GM04504 (cell line): ENCODE results near the gene CNOT6L.
"Not testable (repeated sequence)": the region's sequence is repeated elsewhere in the genome, so short reads cannot be mapped to it uniquely, and the experiment has no call there.

ENCODE experiments used
- DNase-seq: peaks from one replicate; pipeline ENCODE4 v3.0.0-alpha.2; 2012; ENCODE audit warnings: low read depth

The CNOT6L gene

DNA sequence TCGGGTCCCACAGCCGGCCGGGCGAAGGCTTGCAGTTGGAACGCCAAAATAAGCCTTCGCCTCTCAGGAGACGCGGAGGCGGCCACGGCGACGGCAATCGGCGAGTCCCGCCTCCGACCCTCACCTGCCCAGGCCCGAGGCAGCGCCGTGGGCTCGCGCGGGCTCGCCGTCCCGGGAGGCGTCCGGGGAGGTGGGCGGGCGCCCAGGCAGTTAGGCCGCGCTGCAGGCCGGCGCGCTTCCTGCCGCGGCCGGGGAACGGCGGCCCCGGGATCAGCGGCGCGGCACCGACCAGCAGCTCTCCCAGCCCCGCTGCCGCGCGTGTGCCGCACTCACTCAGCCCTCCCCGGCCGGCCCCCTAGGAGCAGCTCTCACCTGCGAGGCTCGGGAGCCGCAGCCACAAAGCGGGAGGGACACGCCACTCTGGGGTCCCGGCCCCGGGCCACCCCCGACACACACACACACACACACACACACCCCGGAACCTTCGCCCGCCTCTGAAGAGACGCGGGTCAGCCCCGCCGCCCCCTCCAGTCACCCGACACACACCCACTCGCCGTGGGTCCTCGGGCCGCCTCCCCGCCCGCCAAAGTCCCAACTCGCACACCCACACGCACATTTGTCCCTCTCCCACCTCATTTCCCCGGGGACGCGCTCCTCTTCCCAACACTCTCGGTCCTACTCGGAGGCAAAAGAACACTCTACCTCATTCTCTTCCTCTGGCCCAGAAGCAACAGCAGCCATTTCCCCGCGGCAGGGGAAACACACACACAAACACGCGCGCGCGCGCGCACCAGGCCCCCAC is at the start of gene CNOT6L:
Gene CNOT6L (minus strand): TSS at position 767 of the 802 bp plus-strand sequence. CDS start 60 bp downstream, at position 707.
- peak; percentile 55 for DNase-seq

DNA sequence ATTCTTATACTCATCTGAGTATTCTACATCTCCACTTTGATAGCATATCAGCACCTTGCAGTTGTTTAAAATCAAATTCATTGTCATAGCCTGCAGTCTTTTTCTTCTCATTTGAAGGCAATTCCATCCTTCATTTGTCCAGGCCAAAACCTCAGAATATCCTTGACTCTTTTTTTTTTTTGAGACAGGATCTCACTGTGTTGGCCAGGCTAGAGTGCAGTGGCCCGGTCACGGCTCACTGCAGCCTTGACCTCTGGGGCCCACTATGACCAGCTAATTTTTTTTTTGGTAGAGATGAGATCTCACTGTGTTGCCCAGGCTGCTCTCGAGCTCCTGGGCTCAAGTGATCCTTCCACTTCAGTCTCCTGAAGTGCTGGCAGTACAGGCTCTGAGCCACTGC is 46.1 kb upstream of the CNOT6L start:
- DNase-seq: no peak

DNA sequence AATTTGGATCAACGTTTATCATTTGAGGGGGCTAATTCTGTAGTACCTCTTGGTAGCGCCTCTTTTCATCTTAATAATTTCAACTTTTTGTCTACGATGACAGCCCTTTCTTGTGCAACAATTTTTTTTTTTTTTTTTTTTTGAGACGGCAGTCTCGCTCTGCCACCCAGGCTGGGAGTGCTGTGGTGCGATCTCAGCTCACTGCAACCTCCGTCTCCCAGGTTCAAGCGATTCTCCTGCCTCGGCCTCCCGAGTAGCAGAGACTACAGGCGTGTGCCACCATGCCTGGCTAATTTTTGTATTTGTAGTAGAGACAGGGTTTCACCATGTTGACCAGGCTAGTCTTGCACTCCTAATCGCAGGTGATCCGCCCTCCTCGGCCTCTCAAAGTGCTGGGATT is 44.2 kb upstream of the CNOT6L start:
- DNase-seq: not testable (repeated sequence)

DNA sequence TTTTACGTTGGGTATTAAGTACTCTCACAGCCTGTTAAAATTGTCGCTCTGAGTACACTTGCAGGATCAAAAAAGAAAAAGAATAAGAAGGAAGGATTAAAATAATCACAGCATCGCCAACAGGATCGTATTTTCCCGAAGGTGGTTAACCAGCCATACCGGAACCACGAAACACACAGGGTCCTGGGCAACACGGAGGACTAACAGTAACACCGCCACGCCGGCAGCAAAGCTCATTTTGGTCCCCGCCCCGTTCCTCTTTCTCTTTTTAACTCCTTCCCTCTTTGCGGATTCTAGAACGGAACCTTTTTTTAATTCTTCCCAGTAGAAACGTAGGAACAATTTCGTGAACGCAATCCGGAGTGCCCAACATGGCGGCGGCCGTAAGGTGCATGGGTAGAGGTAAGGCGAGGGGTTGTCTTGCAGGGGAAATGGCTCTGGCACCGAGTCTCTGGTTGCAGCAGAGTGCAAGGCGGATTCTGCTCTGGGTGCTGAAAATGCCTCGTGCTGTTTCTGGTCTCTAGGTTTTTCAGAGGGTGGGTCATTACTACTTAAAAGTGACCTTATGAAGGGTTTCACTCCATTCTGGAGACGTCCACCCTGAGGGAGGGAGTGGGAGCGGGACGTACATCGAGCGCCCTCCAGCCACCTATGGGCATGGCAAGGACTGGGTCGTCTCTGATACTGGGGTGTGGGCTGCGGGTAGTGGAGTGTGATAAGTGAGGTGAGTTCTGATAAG is 43.5 kb upstream of the CNOT6L start, which contains the start of gene MRPL1:
Gene MRPL1 (plus strand): TSS at position 353 of the 739 bp plus-strand sequence. CDS start 19 bp downstream, at position 372.
- DNase-seq: peak; percentile 91

DNA sequence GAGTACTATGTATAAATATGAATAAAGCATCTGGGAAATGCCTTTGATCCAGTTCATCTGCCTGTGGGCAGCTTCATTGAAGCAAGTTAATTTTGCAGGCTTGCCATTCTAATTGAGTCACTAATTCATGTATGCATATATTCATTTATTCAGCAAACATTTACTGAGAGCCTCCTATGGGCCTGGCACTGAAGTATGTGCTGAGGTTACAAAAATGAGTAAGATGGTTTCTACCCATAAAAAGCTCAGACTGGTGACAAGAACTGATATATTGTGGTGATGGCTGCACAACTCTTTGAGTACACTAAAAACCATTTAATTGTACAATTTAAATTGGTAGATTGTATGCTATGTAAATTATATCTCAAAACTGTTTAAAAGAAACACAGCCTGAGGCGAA is 42.3 kb upstream of the CNOT6L start:
- no peak for DNase-seq

DNA sequence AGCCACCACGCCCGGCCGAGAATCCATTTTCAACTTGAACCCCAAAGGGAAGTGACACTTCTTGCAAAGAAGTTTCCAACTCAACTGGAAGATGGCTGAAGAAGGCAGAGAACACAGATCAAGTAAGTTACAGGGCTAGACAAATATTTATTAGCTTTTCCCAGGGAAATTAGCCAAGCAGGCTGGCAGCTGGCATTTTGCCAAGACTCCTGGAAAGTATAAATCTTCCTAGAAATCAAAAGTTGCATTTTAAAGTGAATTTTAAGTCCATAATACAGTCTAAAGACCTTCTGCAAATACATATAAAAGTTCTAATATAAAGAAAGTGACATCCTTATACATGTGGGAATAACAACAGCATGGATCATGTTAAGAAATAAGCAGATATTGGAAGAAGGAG is 40.1 kb upstream of the CNOT6L start:
- no peak for DNase-seq

DNA sequence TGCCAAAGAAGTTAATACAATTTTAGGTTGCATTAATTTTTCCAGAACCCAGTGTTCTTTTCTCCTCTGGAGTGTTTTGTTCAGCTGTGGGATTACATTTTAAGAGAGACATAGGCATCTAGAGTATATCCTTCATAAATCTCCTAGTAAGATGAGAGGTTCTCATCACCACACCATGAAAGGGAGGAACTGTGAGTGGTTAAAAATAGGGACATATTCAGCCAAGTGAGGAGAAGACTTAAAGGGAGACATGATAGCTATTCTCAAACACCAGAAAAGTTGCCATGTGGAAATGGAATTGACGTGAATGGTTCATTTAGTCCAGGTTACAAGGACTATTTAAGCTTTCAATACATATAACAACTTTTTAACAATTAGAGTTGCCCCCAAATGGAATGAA is 37.0 kb upstream of the CNOT6L start:
- DNase-seq: no peak

DNA sequence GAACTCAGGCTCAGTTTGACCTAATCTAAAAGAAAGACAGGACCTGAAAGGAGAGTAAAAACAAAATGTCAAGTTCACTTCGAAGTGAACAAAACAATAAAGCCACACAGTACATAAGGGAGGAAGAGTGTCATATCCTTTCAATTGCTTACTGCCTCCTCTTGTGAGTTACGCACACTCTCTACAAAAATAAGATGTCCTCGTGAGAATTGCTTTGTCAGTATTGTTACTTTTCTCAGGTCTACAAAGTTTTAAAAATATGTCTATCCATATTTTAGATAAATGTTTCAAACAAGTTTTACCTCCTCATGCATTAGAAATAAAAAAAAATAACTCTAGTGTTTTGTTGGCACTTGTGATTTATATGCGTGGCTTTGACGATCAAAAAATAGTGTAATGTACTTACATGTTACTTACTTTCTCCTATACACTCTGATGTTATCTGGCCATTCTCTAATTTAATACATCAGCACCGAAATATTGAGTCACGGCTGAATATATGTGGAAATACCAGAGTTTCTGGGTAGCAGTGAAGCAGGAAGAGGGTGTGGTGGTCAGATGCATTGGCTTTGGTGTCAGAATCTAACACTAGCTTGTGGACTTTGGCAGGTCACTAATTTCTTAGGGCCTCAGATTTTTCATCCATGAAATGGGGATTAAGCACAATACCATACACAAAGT is 35.4 kb upstream of the CNOT6L start:
- no peak for DNase-seq

DNA sequence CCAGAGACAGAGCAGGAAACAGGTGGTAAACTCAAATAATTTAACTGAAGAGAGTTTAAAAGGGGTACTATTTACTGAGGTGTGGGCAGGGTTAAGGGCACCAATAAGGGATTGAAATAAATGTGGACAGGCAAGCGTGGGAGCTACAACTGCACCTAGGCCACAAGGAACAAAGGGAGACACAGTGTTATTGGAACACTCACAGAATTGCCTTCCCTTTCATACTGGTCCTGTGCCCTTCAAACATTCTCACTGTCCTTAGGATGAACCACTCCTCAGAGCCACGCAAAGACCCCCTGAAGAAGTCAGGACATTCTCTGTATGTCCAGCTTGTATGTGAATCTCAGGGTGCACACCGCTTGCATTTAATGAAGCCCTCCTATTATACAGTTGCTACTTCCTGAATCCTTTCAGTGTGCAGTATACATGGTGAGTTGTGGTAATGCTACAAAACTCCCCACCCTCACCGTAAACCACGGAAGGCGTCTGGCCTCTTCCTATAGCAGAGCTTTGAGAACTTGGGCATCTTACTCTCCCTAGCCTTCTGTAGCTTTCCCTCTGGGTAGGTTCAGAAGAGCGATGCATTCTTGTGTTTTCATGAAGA is 33.8 kb upstream of the CNOT6L start:
- no peak for DNase-seq

DNA sequence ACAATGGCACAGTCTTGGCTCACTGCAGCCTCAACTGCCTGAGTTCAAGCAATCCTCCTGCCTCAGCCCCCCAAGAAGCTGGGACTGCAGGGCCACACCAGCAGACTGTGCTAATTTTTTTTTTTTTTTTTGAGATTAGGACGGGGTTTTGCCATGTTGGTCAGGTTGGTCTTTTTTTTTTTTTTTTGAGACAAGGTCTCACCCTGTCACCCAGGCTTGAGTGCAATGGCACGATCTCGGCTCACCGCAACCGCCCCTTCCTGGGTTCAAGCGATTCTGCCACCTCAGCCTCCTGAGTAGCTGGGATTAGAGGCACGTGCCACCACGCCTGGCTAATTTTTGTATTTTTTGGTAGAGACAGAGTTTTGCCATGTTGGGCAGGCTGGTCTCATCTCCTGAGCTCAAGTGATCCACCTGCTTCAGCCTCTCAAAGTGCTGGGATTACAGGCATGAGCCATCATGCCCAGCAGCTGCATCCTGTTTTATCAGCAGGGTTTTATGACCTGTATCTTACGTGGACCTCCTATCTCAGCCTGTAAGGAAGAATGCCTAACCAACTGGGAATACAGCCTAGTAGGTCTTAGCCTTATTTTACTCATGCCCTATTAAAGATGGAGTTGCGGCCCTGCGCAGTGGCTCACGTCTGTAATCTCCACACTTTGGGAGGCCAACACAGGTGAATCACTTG is 30.3 kb upstream of the CNOT6L start:
- DNase-seq: no peak

DNA sequence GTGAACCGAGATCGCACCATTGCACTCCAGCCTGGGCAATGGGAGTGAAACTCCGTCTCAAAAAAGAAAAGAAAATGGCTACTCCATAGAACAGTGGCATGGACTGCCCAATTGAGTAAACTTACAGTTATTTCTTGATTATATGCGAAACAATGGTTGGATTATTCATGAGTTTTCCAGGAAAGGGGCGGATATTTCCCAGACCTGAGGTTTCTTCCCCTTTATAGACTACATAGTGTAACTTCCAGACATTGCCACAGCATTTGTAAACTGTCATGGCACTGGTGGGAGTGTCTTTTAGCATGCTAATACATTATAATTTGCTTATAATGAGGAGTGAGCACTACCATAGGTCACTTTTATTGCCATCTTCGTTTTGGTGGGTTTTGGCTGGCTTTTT is 29.3 kb upstream of the CNOT6L start:
- DNase-seq: no peak

DNA sequence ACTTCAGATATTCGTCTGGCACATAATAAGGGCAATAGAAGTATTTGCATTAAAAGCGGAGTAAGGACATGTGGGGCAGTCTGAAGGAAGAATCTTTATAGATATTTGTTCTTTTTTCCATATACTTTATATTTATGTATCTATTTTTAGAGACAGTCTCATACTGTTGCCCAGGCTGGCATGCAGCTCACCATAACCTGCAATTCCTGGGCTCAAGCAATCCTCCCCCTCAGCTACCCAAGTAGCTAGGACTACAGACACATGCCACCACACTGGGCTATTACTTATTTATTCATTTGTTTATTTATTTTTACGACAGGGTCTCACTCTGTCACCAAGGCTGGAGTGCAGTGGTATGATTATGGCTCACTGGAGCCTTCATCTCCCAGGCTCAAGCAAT is 26.8 kb upstream of the CNOT6L start:
- DNase-seq: no peak

DNA sequence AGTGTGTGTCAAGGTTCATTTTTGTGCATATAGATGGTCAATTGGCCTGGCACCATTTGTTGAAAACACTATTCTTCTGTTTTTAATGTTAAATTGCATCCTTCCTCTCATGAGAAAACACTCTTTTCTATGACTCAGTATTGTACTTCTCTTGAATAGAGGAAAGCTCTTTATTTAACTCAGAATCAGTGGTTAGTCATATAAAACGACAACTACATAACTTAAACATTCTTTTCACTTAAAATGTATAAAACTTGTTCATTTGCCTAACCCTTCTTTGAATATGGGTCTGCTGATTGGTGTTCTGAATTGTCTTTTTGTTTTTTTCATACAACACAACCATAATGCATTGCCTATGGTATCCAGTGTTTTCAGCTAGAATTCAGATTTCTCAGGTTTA is 26.2 kb upstream of the CNOT6L start:
- no peak for DNase-seq

DNA sequence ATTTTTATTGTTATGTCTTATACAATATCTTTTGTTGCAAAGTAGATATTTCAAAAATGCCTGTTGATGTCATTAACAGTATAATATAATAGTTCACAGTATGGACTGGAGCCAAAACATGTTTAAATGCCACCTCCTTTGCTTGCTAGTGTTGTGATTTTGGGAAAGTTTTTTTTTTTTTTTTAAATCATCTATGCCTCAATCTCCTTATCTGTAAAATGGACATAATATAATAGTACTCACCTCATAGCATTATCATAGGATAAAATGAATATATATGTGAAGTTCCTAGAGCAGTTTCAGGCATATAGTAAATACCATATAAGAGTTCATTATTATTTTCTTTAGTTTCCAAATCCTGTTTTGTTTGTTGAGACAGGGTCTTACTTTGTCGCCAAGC is 25.2 kb upstream of the CNOT6L start:
- no peak for DNase-seq

DNA sequence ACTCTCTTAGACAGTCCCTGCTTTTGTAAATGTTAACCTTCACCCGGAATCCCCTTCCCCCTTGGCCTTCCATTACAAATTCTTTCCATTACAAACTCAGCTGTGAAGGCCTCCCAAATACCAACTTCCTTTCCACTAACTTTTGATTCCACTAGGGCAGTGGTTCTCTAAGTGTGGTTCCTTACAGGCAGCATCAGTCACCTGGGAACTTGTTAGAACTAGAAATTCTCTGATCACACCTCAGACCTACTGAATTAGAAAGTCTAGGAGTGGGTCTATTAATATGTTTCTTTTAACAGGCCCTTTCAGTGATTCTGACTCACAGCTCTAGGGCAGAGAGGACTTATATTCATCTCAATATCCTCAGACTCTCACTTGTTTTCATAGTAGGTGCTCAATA is 24.5 kb upstream of the CNOT6L start:
- no peak for DNase-seq

DNA sequence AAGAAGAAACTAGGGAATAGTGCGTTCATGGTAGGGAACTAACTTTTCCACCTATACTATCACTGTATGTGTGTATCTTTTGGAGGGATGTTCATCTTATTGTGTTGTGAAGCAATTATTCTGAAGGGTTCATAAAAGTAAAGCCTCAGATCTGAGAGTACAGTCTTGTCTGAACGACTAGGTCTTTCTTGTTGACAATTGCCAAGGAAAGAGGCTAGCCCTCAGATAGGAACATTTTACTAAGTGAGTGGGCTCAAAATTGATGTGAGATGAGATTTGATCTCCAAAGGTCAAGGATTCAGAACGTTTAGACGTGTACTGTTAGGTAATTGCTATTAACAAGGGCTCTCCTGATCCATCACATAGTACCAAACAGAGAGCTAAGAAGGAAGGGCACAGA is 15.2 kb upstream of the CNOT6L start:
- no peak for DNase-seq

DNA sequence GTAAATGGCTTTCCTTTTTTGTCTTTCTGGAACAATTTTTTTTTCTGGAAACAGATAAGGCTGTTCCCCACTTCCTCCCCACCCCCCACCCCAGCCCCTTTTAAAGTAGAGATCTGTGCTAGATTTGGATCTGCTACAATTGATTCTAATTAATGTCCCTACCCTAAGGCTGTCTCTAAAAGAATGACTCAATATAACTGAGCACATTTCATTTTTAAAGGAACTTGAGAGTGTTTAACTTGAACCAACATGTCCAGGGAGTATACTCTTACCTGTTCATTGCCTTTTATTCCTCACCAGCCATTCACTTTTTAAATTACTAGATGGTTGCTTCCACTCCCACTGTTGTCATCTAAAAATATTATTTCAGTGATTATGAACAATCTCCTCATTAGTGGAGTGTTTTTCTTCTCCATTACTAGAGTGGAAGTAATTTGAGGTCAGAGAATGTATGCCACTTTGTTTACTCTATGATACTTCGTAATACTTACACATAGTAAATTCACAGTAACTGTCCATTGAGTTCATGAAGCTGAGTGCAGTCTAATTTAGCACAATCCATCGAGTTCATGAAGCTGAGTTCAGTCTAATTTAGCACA is 14.1 kb upstream of the CNOT6L start:
- DNase-seq: no peak

DNA sequence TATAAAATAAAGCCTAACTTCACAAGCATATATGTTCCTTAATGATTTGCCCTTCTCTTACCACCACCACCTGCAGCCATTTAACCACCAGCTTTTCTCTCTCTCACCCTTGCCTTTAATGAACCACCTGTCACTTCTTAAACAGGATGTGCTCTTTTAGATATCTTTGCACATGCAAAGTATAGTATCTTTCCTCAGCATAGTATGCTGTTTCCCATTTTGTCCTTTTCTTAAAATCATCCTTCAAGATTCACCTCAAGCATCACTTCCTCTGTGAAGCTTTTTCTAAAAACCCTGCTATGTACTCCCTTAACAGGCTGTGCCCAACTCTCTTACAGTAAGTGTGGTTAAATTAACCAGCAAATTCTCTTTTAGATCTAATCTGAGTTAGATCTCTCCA is 8.2 kb upstream of the CNOT6L start:
- DNase-seq: no peak

DNA sequence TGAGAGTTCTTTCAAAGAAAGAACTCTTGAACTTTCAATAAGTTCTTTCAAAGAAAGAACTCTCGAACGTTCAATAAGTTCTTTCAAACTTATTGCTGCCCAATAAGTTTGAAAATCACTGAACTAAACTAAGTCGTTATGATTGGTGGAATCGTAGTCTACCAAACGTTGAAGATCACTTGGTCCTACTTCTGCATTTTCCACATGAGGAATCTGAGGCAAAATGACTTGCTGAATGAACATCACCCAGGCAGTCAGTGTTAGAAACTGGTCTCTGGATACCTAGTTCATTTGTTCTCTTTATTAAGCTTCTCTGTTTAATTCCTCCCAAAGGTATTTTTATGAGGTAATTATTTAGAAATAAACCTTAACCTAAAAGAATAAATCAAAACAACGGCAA is 7.1 kb upstream of the CNOT6L start:
- DNase-seq: no peak

DNA sequence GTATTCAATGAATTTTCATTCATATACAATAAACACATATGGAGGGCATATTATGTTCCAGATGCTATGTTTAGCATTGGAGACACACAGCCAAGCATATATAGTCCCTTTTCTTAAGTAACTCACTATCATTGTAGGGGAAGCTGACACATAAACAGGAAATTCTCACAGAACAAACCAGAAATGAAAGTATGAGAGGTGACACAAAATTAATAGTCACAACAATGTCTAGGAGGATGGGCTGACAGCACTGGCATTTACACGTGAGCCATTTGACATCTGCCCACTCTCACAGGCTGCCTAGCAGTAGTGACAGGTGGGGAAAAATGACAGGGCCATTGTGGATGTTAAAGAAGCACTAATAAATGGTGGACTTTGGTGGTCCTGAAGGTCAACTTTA is 2.6 kb upstream of the CNOT6L start:
- no peak for DNase-seq
